Measurements from ENCODE around the gene SLC9A3. TPM values are rescaled to one million over a fixed set of nuclear protein-coding genes. Genes with fewer than 3 reads are reported as not detected.

Gene SLC9A3
- total RNA-seq, 2 experiments from 2014 or later = 1.7 to 1.8 TPM

GRCh38 chr5:549229-549628, 25.0 kb upstream of the SLC9A3 start:
- H3K9me3 Mint-ChIP-seq = no peaks in the 10 kb centered on the region
- H3K27ac Mint-ChIP-seq = no peak overlapping the region
- peaks cover 4% of the 10 kb centered on the region for H3K4me1 Mint-ChIP-seq (ENCODE audit: low read depth)
- POLR2A ChIA-PET = no interaction called here
- H3K36me3 Mint-ChIP-seq = no peaks in the 10 kb centered on the region
- no peak for DNase-seq
- intact Hi-C loops (cut with micrococcal nuclease) = no loop called here
- CTCF ChIA-PET = no interaction called here
- H3K4me3 Mint-ChIP-seq = no peak overlapping the region
- H3K27me3 Mint-ChIP-seq = peaks cover 25% of the 10 kb centered on the region

GRCh38 chr5:548256-548655, 24.0 kb upstream of the SLC9A3 start:
- Mint-ChIP-seq H3K9me3 (no peaks in the 10 kb centered on the region), H3K27ac (no peak overlapping the region), H3K4me1 (ENCODE audit: low read depth) (peaks cover 12% of the 10 kb centered on the region), H3K4me3 (no peak overlapping the region), H3K36me3 (no peaks in the 10 kb centered on the region), H3K27me3 (peaks cover 25% of the 10 kb centered on the region)
- peak; percentile 7 for DNase-seq
- POLR2A ChIA-PET = no interaction called here
- intact Hi-C loops (cut with micrococcal nuclease) = no loop called here
- CTCF ChIA-PET = no interaction called here

- H3K36me3 Mint-ChIP-seq = no peaks in the 10 kb centered on the region
- ChIA-PET POLR2A (no interaction called here), CTCF (no interaction called here)
- no peaks in the 10 kb centered on the region for H3K9me3 Mint-ChIP-seq
- H3K4me3 Mint-ChIP-seq = no peak overlapping the region
- H3K27me3 Mint-ChIP-seq = peaks cover 25% of the 10 kb centered on the region
- H3K4me1 Mint-ChIP-seq (ENCODE audit: low read depth) = peaks cover 15% of the 10 kb centered on the region
- intact Hi-C loops (cut with micrococcal nuclease) = no loop called here
- DNase-seq = peak; percentile 0
- no peak overlapping the region for H3K27ac Mint-ChIP-seq
Observed at GRCh38 chr5:547086-547924, 23.1 kb upstream of the SLC9A3 start.

GRCh38 chr5:546376-546908, 22.2 kb upstream of the SLC9A3 start:
- peak; percentile 3 for DNase-seq
- ChIA-PET CTCF (no interaction called here), POLR2A (no interaction called here)
- H3K36me3 Mint-ChIP-seq = no peaks in the 10 kb centered on the region
- H3K4me3 Mint-ChIP-seq = no peak overlapping the region
- H3K27me3 Mint-ChIP-seq = peaks cover 25% of the 10 kb centered on the region
- intact Hi-C loops (cut with micrococcal nuclease) = no loop called here
- H3K4me1 Mint-ChIP-seq (ENCODE audit: low read depth) = peaks cover 15% of the 10 kb centered on the region
- H3K27ac Mint-ChIP-seq = no peak overlapping the region
- no peaks in the 10 kb centered on the region for H3K9me3 Mint-ChIP-seq

- CTCF ChIA-PET = no interaction called here
Observed at GRCh38 chr5:545641-546375, 21.6 kb upstream of the SLC9A3 start.

GRCh38 chr5:544675-545355, 20.6 kb upstream of the SLC9A3 start:
- H3K27ac Mint-ChIP-seq = peak overlapping the region; percentile 3
- no peak overlapping the region for H3K4me3 Mint-ChIP-seq
- POLR2A ChIA-PET = no interaction called here
- H3K27me3 Mint-ChIP-seq = peaks cover 16% of the 10 kb centered on the region
- no peaks in the 10 kb centered on the region for H3K9me3 Mint-ChIP-seq
- H3K36me3 Mint-ChIP-seq = no peaks in the 10 kb centered on the region
- no peak for DNase-seq
- CTCF ChIA-PET = no interaction called here
- H3K4me1 Mint-ChIP-seq (ENCODE audit: low read depth) = peaks cover 15% of the 10 kb centered on the region
- intact Hi-C loops (cut with micrococcal nuclease) = no loop called here

More at GRCh38 chr5:545641-546375, 21.6 kb upstream of the SLC9A3 start:
- peak; percentile 7 for DNase-seq
- intact Hi-C loops (cut with micrococcal nuclease) = no loop called here
- POLR2A ChIA-PET = no interaction called here
- H3K9me3 Mint-ChIP-seq = no peaks in the 10 kb centered on the region
- H3K4me3 Mint-ChIP-seq = no peak overlapping the region
- H3K4me1 Mint-ChIP-seq (ENCODE audit: low read depth) = peaks cover 15% of the 10 kb centered on the region
- peaks cover 22% of the 10 kb centered on the region for H3K27me3 Mint-ChIP-seq
- H3K36me3 Mint-ChIP-seq = no peaks in the 10 kb centered on the region
- H3K27ac Mint-ChIP-seq = no peak overlapping the region

- Mint-ChIP-seq H3K27me3 (peaks cover 12% of the 10 kb centered on the region), H3K4me1 (ENCODE audit: low read depth) (peaks cover 15% of the 10 kb centered on the region), H3K4me3 (peak overlapping the region; percentile 43), H3K36me3 (no peaks in the 10 kb centered on the region), H3K27ac (peak overlapping the region; percentile 18), H3K9me3 (no peaks in the 10 kb centered on the region)
- DNase-seq = peak; percentile 69
- intact Hi-C loops (cut with micrococcal nuclease) = no loop called here
- ChIA-PET POLR2A (no interaction called here), CTCF (no interaction called here)
Observed at GRCh38 chr5:543755-544674, 19.8 kb upstream of the SLC9A3 start.

GRCh38 chr5:543351-543750, 19.1 kb upstream of the SLC9A3 start:
- Mint-ChIP-seq H3K4me3 (no peak overlapping the region), H3K9me3 (no peaks in the 10 kb centered on the region), H3K4me1 (ENCODE audit: low read depth) (peaks cover 15% of the 10 kb centered on the region), H3K36me3 (no peaks in the 10 kb centered on the region), H3K27me3 (peaks cover 8% of the 10 kb centered on the region), H3K27ac (no peak overlapping the region)
- DNase-seq = no peak
- intact Hi-C loops (cut with micrococcal nuclease) = no loop called here
- POLR2A ChIA-PET = no interaction called here
- CTCF ChIA-PET = no interaction called here

- no peak for DNase-seq
- H3K36me3 Mint-ChIP-seq = no peaks in the 10 kb centered on the region
- H3K27me3 Mint-ChIP-seq = peaks cover 1% of the 10 kb centered on the region
- peaks cover 15% of the 10 kb centered on the region for H3K4me1 Mint-ChIP-seq (ENCODE audit: low read depth)
- intact Hi-C loops (cut with micrococcal nuclease) = no loop called here
- CTCF ChIA-PET = no interaction called here
- POLR2A ChIA-PET = no interaction called here
- no peak overlapping the region for H3K4me3 Mint-ChIP-seq
- no peaks in the 10 kb centered on the region for H3K9me3 Mint-ChIP-seq
- no peak overlapping the region for H3K27ac Mint-ChIP-seq
Observed at GRCh38 chr5:542319-543311, 18.4 kb upstream of the SLC9A3 start.

- CTCF ChIA-PET = no interaction called here
Observed at GRCh38 chr5:541539-542318, 17.5 kb upstream of the SLC9A3 start.

More at GRCh38 chr5:541539-542318, 17.5 kb upstream of the SLC9A3 start:
- no peaks in the 10 kb centered on the region for H3K9me3 Mint-ChIP-seq
- no peak overlapping the region for H3K27ac Mint-ChIP-seq
- intact Hi-C loops (cut with micrococcal nuclease) = no loop called here
- DNase-seq = no peak
- no peaks in the 10 kb centered on the region for H3K36me3 Mint-ChIP-seq
- H3K27me3 Mint-ChIP-seq = no peaks in the 10 kb centered on the region
- POLR2A ChIA-PET = interaction anchor here (0.6 kb wide), 1 partner anchor 12 kb away, joined by 3 read pairs; no protein-coding TSS in a partner anchor
- H3K4me3 Mint-ChIP-seq = no peak overlapping the region
- peaks cover 15% of the 10 kb centered on the region for H3K4me1 Mint-ChIP-seq (ENCODE audit: low read depth)
